Keratinocyte (primary cell): Measurements from ENCODE around the gene ZBTB7B.
"Not testable (repeated sequence)": the region's sequence is repeated elsewhere in the genome, so short reads cannot be mapped to it uniquely, and the experiment has no call there.

Source experiments
- CTCF ChIP-seq, 3 experiments: IDR thresholded peaks in 1 of 3; conservative IDR thresholded peaks in 1 of 3; optimal IDR thresholded peaks in 1 of 3; 2 replicates in 2 of 3; 3 replicates in 1 of 3; pipeline versions ENCODE3 to v1.5.1; 2011; ENCODE audit warnings: low read length in 3 of 3, mild to moderate bottlenecking in 3 of 3, moderate library complexity in 2 of 3, control low read depth in 1 of 3, inconsistent platforms in 1 of 3; ENCODE audit not compliant: insufficient read depth in 2 of 3; ENCODE audit errors: extremely low read depth in 1 of 3
- EZH2 ChIP-seq: IDR thresholded peaks from one replicate; pipeline ENCODE4 v1.6.1; 2012; ENCODE audit warnings: inconsistent platforms, mild to moderate bottlenecking, low read length, moderate library complexity

- not testable (repeated sequence) for TF ChIP-seq CTCF (optimal IDR thresholded peaks at IDR 0.05 in 1 of 3, IDR thresholded peaks at IDR 0.05 in 1 of 3, conservative IDR thresholded peaks at IDR 0.05 in 1 of 3; ENCODE audit: extremely low read depth in 1 of 3, insufficient read depth in 2 of 3, low read length in 3 of 3); EZH2
Observed at GRCh38 chr1:154977762-154978161, 24.8 kb upstream of the ZBTB7B start.
